ENCODE data around the gene ZNF443. TPM values are rescaled to one million over a fixed set of nuclear protein-coding genes. Genes with fewer than 3 reads are reported as not detected.
A peak's percentile ranks its signal among the peaks of the same experiment; 100 is the strongest.
"Not testable (repeated sequence)": the region's sequence is repeated elsewhere in the genome, so short reads cannot be mapped to it uniquely, and the experiment has no call there.

The ZNF443 gene
- polyA plus RNA-seq, 1 of the 3 experiments (the other 2 are of a cell fraction): 0.92 TPM

GRCh38 chr19:12448808-12449207 lies 8.0 kb upstream of the ZNF443 start:
- ChIA-PET CTCF (interaction anchor here (1.2 kb wide), 1 partner anchor 389 kb away, joined by 3 read pairs; no protein-coding TSS in a partner anchor), POLR2A (no interaction called here)
- Histone ChIP-seq H3K9me3 (peaks cover 7% of the 10 kb centered on the region; the same call in 1 of the 2 replicates), H3K79me2 (ENCODE audit: insufficient read depth) (no peaks in the 10 kb centered on the region), H3K4me2 (no peak overlapping the region), H3K4me3 (ENCODE audit: low read depth in 2 of 2, low read length in 1 of 2) (no peak overlapping the region), H3K27me3 (ENCODE audit: insufficient read depth) (no peaks in the 10 kb centered on the region), H3K9ac (no peak overlapping the region), H3F3A (replicated peaks; ENCODE audit: insufficient read depth) (no peaks in the 10 kb centered on the region), H3K4me1 (ENCODE audit: control insufficient read depth in 1 of 2, insufficient read depth in 2 of 2, low read depth in 1 of 2, low read length in 1 of 2) (no peaks in the 10 kb centered on the region), H2AFZ (ENCODE audit: low read depth) (no peak overlapping the region), H4K20me1 (ENCODE audit: insufficient read depth) (no peaks in the 10 kb centered on the region), H3K27ac (ENCODE audit: low read depth in 2 of 2, low read length in 1 of 2) (no peak overlapping the region), H3K36me3 (replicated peaks in 1 of 2; ENCODE audit: control insufficient read depth in 1 of 2, insufficient read depth in 2 of 2, low read length in 1 of 2) (no peaks in the 10 kb centered on the region), H3K9me2 (no peaks in the 10 kb centered on the region)
- 55% methylated on average over 2 of the region's 2 CpGs for WGBS (ENCODE audit: low lambda C conversion rate)
- no peak for DNase-seq
- TF ChIP-seq RAD21 (IDR thresholded peaks at IDR 0.05; ENCODE audit: low read length): no peak
- TF ChIP-seq MEF2A (IDR thresholded peaks at IDR 0.05; ENCODE audit: borderline replicate concordance, low read depth): no peak
- no peak for TF ChIP-seq SIN3A (IDR thresholded peaks at IDR 0.05; ENCODE audit: borderline replicate concordance, low read depth, low read length)
- no peak for TF ChIP-seq FOXM1 (IDR thresholded peaks at IDR 0.05; ENCODE audit: low read depth)
- no peak for TF ChIP-seq IRF3 (IDR thresholded peaks at IDR 0.05; ENCODE audit: low read depth, low read length)
- TF ChIP-seq TAF1 (IDR thresholded peaks at IDR 0.05; ENCODE audit: borderline replicate concordance, low read depth, low read length): no peak
- no peak for TF ChIP-seq TCF12 (IDR thresholded peaks at IDR 0.05)
- no peak for TF ChIP-seq MXI1 (IDR thresholded peaks at IDR 0.05; ENCODE audit: low read depth, low read length)
- TF ChIP-seq ZBTB33 (IDR thresholded peaks at IDR 0.05; ENCODE audit: borderline replicate concordance, low read depth): no peak
- no peak for TF ChIP-seq JUND (IDR thresholded peaks at IDR 0.05)

- Histone ChIP-seq H3K9ac (peak overlapping the region; percentile 77), H3K79me2 (ENCODE audit: insufficient read depth) (peaks cover 19% of the 10 kb centered on the region; the same call in 1 of the 2 replicates), H3K4me2 (peak overlapping the region; percentile 93), H3K27ac (ENCODE audit: low read depth in 2 of 2, low read length in 1 of 2) (peak overlapping the region; percentile 52 to 84; a peak in 3 of 4 replicates), H3K4me3 (ENCODE audit: low read depth in 2 of 2, low read length in 1 of 2) (peak overlapping the region; percentile 74 to 76), H2AFZ (ENCODE audit: low read depth) (peak overlapping the region; percentile 99; the same call in 1 of the 2 replicates)
- POLR2A ChIA-PET: interaction anchor here (0.9 to 1.5 kb wide), 4 partner anchors 75 to 299 kb away, joined by 3 to 5 read pairs (median 4); partner anchors contain the start of genes ZNF136, ZNF20, ZNF442 and ZNF625
- peak; percentile 24 for DNase-seq
- H3K9me2 ChIP-seq; H3F3A ChIP-seq (replicated peaks; ENCODE audit: insufficient read depth); H3K4me1 ChIP-seq (ENCODE audit: control insufficient read depth in 1 of 2, insufficient read depth in 2 of 2, low read depth in 1 of 2, low read length in 1 of 2); H3K9me3 ChIP-seq; CTCF ChIA-PET; H3K36me3 ChIP-seq (replicated peaks in 1 of 2; ENCODE audit: control insufficient read depth in 1 of 2, insufficient read depth in 2 of 2, low read length in 1 of 2); H3K27me3 ChIP-seq (ENCODE audit: insufficient read depth); H4K20me1 ChIP-seq (ENCODE audit: insufficient read depth): not testable (repeated sequence)
- 7% methylated on average over 12 of the region's 28 CpGs for WGBS (ENCODE audit: low lambda C conversion rate)
These were observed 908 bp downstream of the ZNF443 start for GRCh38 chr19:12439686-12440540.

- H3K4me2 ChIP-seq; H4K20me1 ChIP-seq (ENCODE audit: insufficient read depth); DNase-seq; H3K27me3 ChIP-seq (ENCODE audit: insufficient read depth); H3K27ac ChIP-seq (ENCODE audit: low read depth in 2 of 2, low read length in 1 of 2); H3K4me1 ChIP-seq (ENCODE audit: control insufficient read depth in 1 of 2, insufficient read depth in 2 of 2, low read depth in 1 of 2, low read length in 1 of 2); CTCF ChIA-PET; H3K9me2 ChIP-seq; H2AFZ ChIP-seq (ENCODE audit: low read depth); H3K79me2 ChIP-seq (ENCODE audit: insufficient read depth); H3F3A ChIP-seq (replicated peaks; ENCODE audit: insufficient read depth); POLR2A ChIA-PET; H3K9me3 ChIP-seq; H3K9ac ChIP-seq; H3K4me3 ChIP-seq (ENCODE audit: low read depth in 2 of 2, low read length in 1 of 2): not testable (repeated sequence)
- WGBS (ENCODE audit: low lambda C conversion rate): 100% methylated on average over 6 of the region's 6 CpGs
- H3K36me3 ChIP-seq (replicated peaks in 1 of 2; ENCODE audit: control insufficient read depth in 1 of 2, insufficient read depth in 2 of 2, low read length in 1 of 2): peaks cover 20 to 30% of the 10 kb centered on the region in 2 experiments
These were observed 10.0 kb downstream of the ZNF443 start for GRCh38 chr19:12430726-12431299.

Data from SK-N-SH (cell line).